Stomach smooth muscle (tissue), 2 donors: Measurements from ENCODE around the gene SLC26A9.

Source experiments
- H3K27ac ChIP-seq: one replicate; pipeline ENCODE4 v1.7.0; 2013; ENCODE audit warnings: mild to moderate bottlenecking, low read length, inconsistent platforms
- H3K27me3 ChIP-seq, 2 donors: one replicate each; pipeline ENCODE4 v1.7.0; 2013; ENCODE audit warnings: low read length in 2 of 2; ENCODE audit not compliant: insufficient read depth in 2 of 2, control insufficient read depth in 1 of 2
- H3K36me3 ChIP-seq, 2 donors: one replicate each; pipeline ENCODE4 v1.7.0; 2013; ENCODE audit warnings: low read length in 2 of 2; ENCODE audit not compliant: control insufficient read depth in 2 of 2, insufficient read depth in 2 of 2
- H3K4me1 ChIP-seq: one replicate; pipeline ENCODE4 v1.7.0; 2013; ENCODE audit warnings: low read length; ENCODE audit not compliant: control insufficient read depth, insufficient read depth
- H3K4me3 ChIP-seq, 2 donors: one replicate each; pipeline ENCODE4 v1.7.0; 2013; ENCODE audit warnings: low read length in 2 of 2
- H3K9ac ChIP-seq, 2 donors: one replicate each; pipeline ENCODE4 v1.7.0; 2013; ENCODE audit warnings: low read length in 2 of 2, mild to moderate bottlenecking in 1 of 2
- H3K9me3 ChIP-seq, 2 donors: one replicate each; pipeline ENCODE4 v1.7.0; 2013; ENCODE audit warnings: low read length in 2 of 2; ENCODE audit not compliant: control insufficient read depth in 2 of 2
- donor health status: healthy.
- donor health status: Pancreatic carcinoma.

The SLC26A9 gene

GRCh38 chr1:205943245-205943644, at the start of gene SLC26A9:
TSS of gene SLC26A9 (minus strand) at chr1:205943456. CDS start at chr1:205935820, 7,636 bp downstream.
- H3K36me3 ChIP-seq, result no peaks in the 10 kb centered on the region
- no peak within 1 kb of the TSS for H3K27ac ChIP-seq
- peaks cover 10 to 23% of the 10 kb centered on the region in 2 donors for H3K27me3 ChIP-seq
- no peaks in the 10 kb centered on the region for H3K9me3 ChIP-seq
- no peak within 1 kb of the TSS for H3K4me3 ChIP-seq
- H3K9ac ChIP-seq, result no peak within 1 kb of the TSS
- no peaks in the 10 kb centered on the region for H3K4me1 ChIP-seq

- Histone ChIP-seq H3K9ac (no peak overlapping the region), H3K36me3 (peaks cover 0 to 3% of the 10 kb centered on the region in 2 donors), H3K4me3 (no peak overlapping the region), H3K4me1 (peaks cover 6% of the 10 kb centered on the region), H3K9me3 (no peaks in the 10 kb centered on the region), H3K27me3 (no peaks in the 10 kb centered on the region), H3K27ac (no peak overlapping the region)
These were observed 49.1 kb upstream of the SLC26A9 start for GRCh38 chr1:205992218-205992882.

- H3K4me3 ChIP-seq, result no peak overlapping the region
- peaks cover 6% of the 10 kb centered on the region for H3K4me1 ChIP-seq
- no peak overlapping the region for H3K9ac ChIP-seq
- H3K27ac ChIP-seq, result no peak overlapping the region
- no peaks in the 10 kb centered on the region for H3K9me3 ChIP-seq
- H3K27me3 ChIP-seq, result no peaks in the 10 kb centered on the region
- H3K36me3 ChIP-seq, result peaks cover 0 to 3% of the 10 kb centered on the region in 2 donors
These were observed 48.0 kb upstream of the SLC26A9 start for GRCh38 chr1:205991237-205991636.

- H3K36me3 ChIP-seq, result peaks cover 0 to 3% of the 10 kb centered on the region in 2 donors
- no peak overlapping the region for H3K4me3 ChIP-seq
- H3K9ac ChIP-seq, result no peak overlapping the region
These were observed 47.0 kb upstream of the SLC26A9 start for GRCh38 chr1:205990226-205990625.

GRCh38 chr1:205989786-205990185, 46.5 kb upstream of the SLC26A9 start:
- Histone ChIP-seq H3K4me3 (no peak overlapping the region), H3K36me3 (peaks cover 0 to 3% of the 10 kb centered on the region in 2 donors), H3K4me1 (peaks cover 6% of the 10 kb centered on the region), H3K9me3 (no peaks in the 10 kb centered on the region), H3K27ac (no peak overlapping the region), H3K9ac (no peak overlapping the region), H3K27me3 (no peaks in the 10 kb centered on the region)

More at GRCh38 chr1:205990226-205990625, 47.0 kb upstream of the SLC26A9 start:
- H3K9me3 ChIP-seq, result no peaks in the 10 kb centered on the region
- peaks cover 6% of the 10 kb centered on the region for H3K4me1 ChIP-seq
- H3K27ac ChIP-seq, result no peak overlapping the region
- H3K27me3 ChIP-seq, result no peaks in the 10 kb centered on the region

- peaks cover 6% of the 10 kb centered on the region for H3K4me1 ChIP-seq
These were observed 45.3 kb upstream of the SLC26A9 start for GRCh38 chr1:205988585-205988995.

GRCh38 chr1:205986861-205987260, 43.6 kb upstream of the SLC26A9 start:
- H3K36me3 ChIP-seq, result peaks cover 0 to 5% of the 10 kb centered on the region in 2 donors
- no peaks in the 10 kb centered on the region for H3K9me3 ChIP-seq
- H3K9ac ChIP-seq, result no peak overlapping the region
- no peaks in the 10 kb centered on the region for H3K27me3 ChIP-seq
- no peak overlapping the region for H3K4me3 ChIP-seq
- peaks cover 6% of the 10 kb centered on the region for H3K4me1 ChIP-seq
- H3K27ac ChIP-seq, result no peak overlapping the region

More at GRCh38 chr1:205988585-205988995, 45.3 kb upstream of the SLC26A9 start:
- H3K27me3 ChIP-seq, result no peaks in the 10 kb centered on the region
- no peak overlapping the region for H3K27ac ChIP-seq
- H3K9me3 ChIP-seq, result no peaks in the 10 kb centered on the region
- no peak overlapping the region for H3K9ac ChIP-seq
- H3K4me3 ChIP-seq, result no peak overlapping the region
- peaks cover 0 to 5% of the 10 kb centered on the region in 2 donors for H3K36me3 ChIP-seq

GRCh38 chr1:205986292-205986691, 43.0 kb upstream of the SLC26A9 start:
- no peak overlapping the region for H3K4me3 ChIP-seq
- H3K9me3 ChIP-seq, result no peaks in the 10 kb centered on the region
- no peak overlapping the region for H3K9ac ChIP-seq
- peaks cover 6% of the 10 kb centered on the region for H3K4me1 ChIP-seq
- H3K36me3 ChIP-seq, result peaks cover 0 to 2% of the 10 kb centered on the region in 2 donors
- no peak overlapping the region for H3K27ac ChIP-seq
- no peaks in the 10 kb centered on the region for H3K27me3 ChIP-seq

GRCh38 chr1:205985330-205986005, 42.2 kb upstream of the SLC26A9 start:
- Histone ChIP-seq H3K9ac (no peak overlapping the region), H3K27ac (no peak overlapping the region)

GRCh38 chr1:205983925-205984725, 40.9 kb upstream of the SLC26A9 start:
- H3K27ac ChIP-seq, result no peak overlapping the region

More at GRCh38 chr1:205985330-205986005, 42.2 kb upstream of the SLC26A9 start:
- peaks cover 6% of the 10 kb centered on the region for H3K4me1 ChIP-seq
- no peak overlapping the region for H3K4me3 ChIP-seq
- no peaks in the 10 kb centered on the region for H3K27me3 ChIP-seq
- no peaks in the 10 kb centered on the region for H3K9me3 ChIP-seq
- H3K36me3 ChIP-seq, result peaks cover 0 to 2% of the 10 kb centered on the region in 2 donors

More at GRCh38 chr1:205983925-205984725, 40.9 kb upstream of the SLC26A9 start:
- H3K9ac ChIP-seq, result peak overlapping the region in 1 of 2 donors; percentile 29
- peaks cover 6% of the 10 kb centered on the region for H3K4me1 ChIP-seq
- H3K9me3 ChIP-seq, result no peaks in the 10 kb centered on the region
- H3K4me3 ChIP-seq, result no peak overlapping the region
- H3K27me3 ChIP-seq, result no peaks in the 10 kb centered on the region
- H3K36me3 ChIP-seq, result peaks cover 0 to 2% of the 10 kb centered on the region in 2 donors
